Smooth muscle cell (in vitro differentiated cells): Measurements from ENCODE around the gene GPR108. TPM values are rescaled to one million over a fixed set of nuclear protein-coding genes. Genes with fewer than 3 reads are reported as not detected.

ENCODE experiments used
- DNase-seq: peaks from one replicate; lab custom pipeline; 2025; ENCODE audit not compliant: unreplicated experiment; lab: John Stamatoyannopoulos, UW
- H2AFZ ChIP-seq: fragments of 200-600 bp; sonication (generic); 2 replicates; pipeline ENCODE4 v1.6.0; 2016; ENCODE audit warnings: antibody characterized with exemption, low read depth, mild to moderate bottlenecking
- H3F3A ChIP-seq: fragments of 200-600 bp; sonication (generic); 2 replicates; pipeline ENCODE4 v1.6.0; 2017; ENCODE audit warnings: antibody characterized with exemption, low read depth
- H3K27ac ChIP-seq: fragments of 200-600 bp; sonication (generic); 2 replicates; pipeline ENCODE4 v1.5.1; 2016; ENCODE audit warnings: low read depth, mild to moderate bottlenecking
- H3K27me3 ChIP-seq: fragments of 200-600 bp; sonication (generic); 2 replicates; pipeline ENCODE4 v1.6.1; 2016; ENCODE audit warnings: low read depth, mild to moderate bottlenecking
- H3K36me3 ChIP-seq: fragments of 200-600 bp; sonication (generic); 2 replicates; pipeline ENCODE4 v1.5.1; 2016; ENCODE audit warnings: low read depth
- H3K4me1 ChIP-seq: fragments of 200-600 bp; sonication (generic); 2 replicates; pipeline ENCODE4 v1.5.1; 2016; ENCODE audit warnings: low read depth
- H3K4me2 ChIP-seq: fragments of 200-600 bp; sonication (generic); 2 replicates; pipeline ENCODE4 v1.6.0; 2016; ENCODE audit warnings: mild to moderate bottlenecking
- H3K4me3 ChIP-seq: fragments of 200-600 bp; sonication (generic); 2 replicates; pipeline ENCODE4 v1.5.1; 2016; ENCODE audit warnings: mild to moderate bottlenecking
- H3K79me2 ChIP-seq: fragments of 200-600 bp; sonication (generic); 2 replicates; pipeline ENCODE4 v1.6.0; 2016; ENCODE audit warnings: low read depth, mild to moderate bottlenecking
- H3K9ac ChIP-seq: fragments of 200-600 bp; sonication (generic); 2 replicates; pipeline ENCODE4 v1.6.0; 2016; ENCODE audit warnings: low read depth
- H3K9me3 ChIP-seq: fragments of 200-600 bp; sonication (generic); replicated peaks from 2 replicates; pipeline ENCODE4 v1.5.1; 2016; ENCODE audit warnings: low read depth
- H4K20me1 ChIP-seq: fragments of 200-600 bp; sonication (generic); 2 replicates; pipeline ENCODE4 v1.6.0; 2016; ENCODE audit warnings: low read depth
- WGBS: methylation state at CpG from one replicate; pipeline ENCODE4 v1.1.7; 2016; ENCODE audit warnings: low lambda C conversion rate; 5-methylcytosine and 5-hydroxymethylcytosine counted together
- polyA plus RNA-seq: library from polyadenylated mRNA; unstranded; fragments of >200 nt; fragmentation: Nextera tagmentation; extraction: Ambion mirVana; gene quantifications from 2 replicates; pipeline ENCODE4 v1.2.1, GENCODE V29; 2016
- total RNA-seq: library from RNA; depleted of rRNA; stranded (reverse); fragments of >200 nt; gene quantifications from 2 replicates; pipeline ENCODE4 v1.2.3, GENCODE V29; 2014
- TF ChIP-seq, protein P1 (sequence below): fragments of 200-600 bp; sonication (generic); IDR thresholded peaks from 2 replicates; pipeline ENCODE4 v1.5.1; 2017; ENCODE audit warnings: borderline replicate concordance, mild to moderate bottlenecking, antibody characterized with exemption; ENCODE audit not compliant: insufficient read depth, poor library complexity, severe bottlenecking

The GPR108 gene
- total and polyA plus RNA-seq, 2 experiments from 2014 or later, result 34.4 to 62.1 TPM

- H3K9me3 ChIP-seq, result no peaks in the 10 kb centered on the region
- H3K9ac ChIP-seq, result no peak overlapping the region
- WGBS, result 12% methylated on average over 44 of the region's 50 CpGs
- H3K27ac ChIP-seq, result no peak overlapping the region
- H3K4me1 ChIP-seq, result no peaks in the 10 kb centered on the region
- H3K4me3 ChIP-seq, result peak overlapping the region; percentile 25
- peaks cover 7% of the 10 kb centered on the region for H4K20me1 ChIP-seq
- TF ChIP-seq, protein P1, sequence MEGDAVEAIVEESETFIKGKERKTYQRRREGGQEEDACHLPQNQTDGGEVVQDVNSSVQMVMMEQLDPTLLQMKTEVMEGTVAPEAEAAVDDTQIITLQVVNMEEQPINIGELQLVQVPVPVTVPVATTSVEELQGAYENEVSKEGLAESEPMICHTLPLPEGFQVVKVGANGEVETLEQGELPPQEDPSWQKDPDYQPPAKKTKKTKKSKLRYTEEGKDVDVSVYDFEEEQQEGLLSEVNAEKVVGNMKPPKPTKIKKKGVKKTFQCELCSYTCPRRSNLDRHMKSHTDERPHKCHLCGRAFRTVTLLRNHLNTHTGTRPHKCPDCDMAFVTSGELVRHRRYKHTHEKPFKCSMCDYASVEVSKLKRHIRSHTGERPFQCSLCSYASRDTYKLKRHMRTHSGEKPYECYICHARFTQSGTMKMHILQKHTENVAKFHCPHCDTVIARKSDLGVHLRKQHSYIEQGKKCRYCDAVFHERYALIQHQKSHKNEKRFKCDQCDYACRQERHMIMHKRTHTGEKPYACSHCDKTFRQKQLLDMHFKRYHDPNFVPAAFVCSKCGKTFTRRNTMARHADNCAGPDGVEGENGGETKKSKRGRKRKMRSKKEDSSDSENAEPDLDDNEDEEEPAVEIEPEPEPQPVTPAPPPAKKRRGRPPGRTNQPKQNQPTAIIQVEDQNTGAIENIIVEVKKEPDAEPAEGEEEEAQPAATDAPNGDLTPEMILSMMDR, result no peak
- H3K36me3 ChIP-seq, result no peaks in the 10 kb centered on the region
- H3F3A ChIP-seq, result peaks cover 5% of the 10 kb centered on the region
- DNase-seq, result no peak
- peak overlapping the region; percentile 57 for H3K4me2 ChIP-seq
- H3K27me3 ChIP-seq, result no peaks in the 10 kb centered on the region
- H2AFZ ChIP-seq, result no peak overlapping the region
- no peaks in the 10 kb centered on the region for H3K79me2 ChIP-seq
Measured at GRCh38 chr19:6753178-6754031, 16.0 kb upstream of the GPR108 start.

DNA sequence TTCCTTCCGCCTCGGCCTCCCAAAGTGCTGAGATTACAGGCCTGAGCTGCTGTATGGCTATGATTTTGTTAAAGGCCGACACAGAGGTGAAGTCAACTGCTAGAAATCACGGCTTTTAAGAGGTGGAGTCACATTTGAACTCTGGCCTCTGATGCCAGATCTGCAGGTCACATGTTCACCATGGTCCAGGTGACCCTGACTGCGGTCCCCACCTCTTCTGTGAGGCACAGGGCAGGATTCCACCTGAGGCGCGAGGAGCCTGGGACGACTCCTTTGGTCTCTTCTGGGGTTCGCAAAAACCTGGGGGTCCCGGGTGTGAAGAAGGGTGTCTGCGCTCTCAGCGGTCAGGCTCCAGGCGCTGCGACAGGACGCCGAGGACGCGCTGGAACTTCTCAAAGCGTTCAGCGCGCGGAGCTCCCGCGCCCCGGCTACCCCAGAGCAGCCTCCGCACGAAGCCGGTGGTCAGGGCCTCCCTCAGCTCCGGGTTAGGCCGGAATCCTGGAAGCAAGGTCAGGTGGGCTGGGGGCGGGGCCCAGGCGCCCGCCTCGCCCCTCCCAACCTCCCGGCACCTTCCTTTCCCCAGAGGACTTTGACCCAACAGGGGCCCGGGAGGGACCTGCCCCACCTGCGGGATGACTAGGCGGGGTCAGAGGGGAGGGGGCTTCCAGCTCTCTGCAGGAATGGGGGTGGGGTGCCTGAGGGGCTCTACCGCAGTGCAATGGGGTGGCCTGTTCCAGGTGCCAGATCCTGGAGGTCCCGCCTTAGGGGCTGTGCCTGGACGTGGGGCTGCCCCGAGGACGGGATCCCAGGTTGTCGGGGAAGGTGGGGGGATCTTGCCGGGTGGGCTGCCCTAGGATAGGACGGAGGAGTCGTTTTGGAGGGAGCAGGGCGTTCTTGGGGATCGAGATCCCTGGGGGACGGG, 15.1 kb upstream of the GPR108 start:
- no peak overlapping the region for H3K27ac ChIP-seq
- no peak overlapping the region for H2AFZ ChIP-seq
- H3K4me3 ChIP-seq, result peak overlapping the region; percentile 25

GRCh38 chr19:6751189-6751588, 13.8 kb upstream of the GPR108 start:
- Histone ChIP-seq H3K4me2 (no peak overlapping the region), H3F3A (peaks cover 5% of the 10 kb centered on the region), H3K27ac (no peak overlapping the region), H3K27me3 (no peaks in the 10 kb centered on the region), H4K20me1 (peaks cover 10% of the 10 kb centered on the region), H3K36me3 (peaks cover 4% of the 10 kb centered on the region), H2AFZ (no peak overlapping the region), H3K9me3 (no peaks in the 10 kb centered on the region), H3K4me1 (no peaks in the 10 kb centered on the region), H3K4me3 (no peak overlapping the region), H3K9ac (no peak overlapping the region), H3K79me2 (no peaks in the 10 kb centered on the region)
- 95% methylated on average over 16 of the region's 16 CpGs for WGBS
- TF ChIP-seq, protein P1, result no peak
- no peak for DNase-seq

More for the DNA sequence above, 15.1 kb upstream of the GPR108 start:
- no peak for DNase-seq
- Histone ChIP-seq H3K36me3 (peaks cover 4% of the 10 kb centered on the region), H3K4me2 (peak overlapping the region; percentile 57), H3F3A (peaks cover 5% of the 10 kb centered on the region), H3K9me3 (no peaks in the 10 kb centered on the region), H3K9ac (no peak overlapping the region), H3K27me3 (no peaks in the 10 kb centered on the region), H4K20me1 (peaks cover 8% of the 10 kb centered on the region), H3K79me2 (no peaks in the 10 kb centered on the region), H3K4me1 (no peaks in the 10 kb centered on the region)
- 47% methylated on average over 48 of the region's 50 CpGs for WGBS
- TF ChIP-seq, protein P1, result no peak
